Testis (tissue), 3 donors: Measurements from ENCODE around the gene CRISP3. TPM values are rescaled to one million over a fixed set of nuclear protein-coding genes. Genes with fewer than 3 reads are reported as not detected.

Experiments
- DNase-seq: peaks from one replicate; pipeline ENCODE4 v3.0.0-alpha.2; 2019
- H3K27ac ChIP-seq, 2 donors: fragments of 200-600 bp; sonication (generic); one replicate each; pipeline ENCODE4 v1.5.1; 2019
- H3K27me3 ChIP-seq: fragments of 200-600 bp; sonication (generic); one replicate; pipeline ENCODE4 v1.5.1; 2019
- H3K36me3 ChIP-seq: fragments of 200-600 bp; sonication (generic); one replicate; pipeline ENCODE4 v1.5.1; 2017; ENCODE audit warnings: low read depth; ENCODE audit errors: missing control alignments
- H3K4me1 ChIP-seq: fragments of 200-600 bp; sonication (generic); one replicate; pipeline ENCODE4 v1.5.1; 2019
- H3K4me3 ChIP-seq, 2 donors: fragments of 200-600 bp; sonication (generic); one replicate each; pipeline ENCODE4 v1.5.1; 2017 to 2019
- H3K9me3 ChIP-seq: fragments of 200-600 bp; sonication (generic); one replicate; pipeline ENCODE4 v1.5.1; 2017
- CTCF ChIP-seq, 3 experiments: fragments of 450-650 bp in 2 of 3; fragments of 200-600 bp in 1 of 3; sonication (generic) in 1 of 3; IDR thresholded peaks; one replicate each; pipeline ENCODE4 v1.5.1; 2016 to 2019; ENCODE audit warnings: antibody characterized with exemption in 3 of 3, mild to moderate bottlenecking in 2 of 3, moderate library complexity in 1 of 3
- POLR2A ChIP-seq: fragments of 450-650 bp; IDR thresholded peaks from one replicate; pipeline ENCODE4 v1.6.1; 2017; ENCODE audit warnings: antibody characterized with exemption, mild to moderate bottlenecking, moderate library complexity
- WGBS, 2 donors: methylation state at CpG; one replicate each; pipeline ENCODE4 v1.1.5; 2018; 5-methylcytosine and 5-hydroxymethylcytosine counted together
- intact Hi-C: fragments of 100-400 bp; cut with DNase I; formaldehyde crosslinking; loops from one replicate; pipeline ENCODE4 v1.15.1; 2023; ENCODE audit warnings: low total_unique reads
- polyA plus RNA-seq: library from polyadenylated mRNA; stranded (reverse); fragments of 350-450 nt; fragmentation: Illumina TruSeq; extraction: RNeasy Lipid Tissue Mini Kit (QIAGEN cat#74804); gene quantifications from one replicate; pipeline ENCODE4 v1.2.3, GENCODE V29; 2014; ENCODE audit warnings: low read depth, low replicate concordance; ENCODE audit not compliant: insufficient read depth
- total RNA-seq, 2 donors: library from RNA; depleted of rRNA; stranded (reverse); fragments of >200 nt; gene quantifications; one replicate each; pipeline ENCODE4 v1.2.3, GENCODE V29; 2016

Gene CRISP3
- total and polyA plus RNA-seq, 3 donors from 2014 or later: 0.12 TPM; not detected in 2

DNA sequence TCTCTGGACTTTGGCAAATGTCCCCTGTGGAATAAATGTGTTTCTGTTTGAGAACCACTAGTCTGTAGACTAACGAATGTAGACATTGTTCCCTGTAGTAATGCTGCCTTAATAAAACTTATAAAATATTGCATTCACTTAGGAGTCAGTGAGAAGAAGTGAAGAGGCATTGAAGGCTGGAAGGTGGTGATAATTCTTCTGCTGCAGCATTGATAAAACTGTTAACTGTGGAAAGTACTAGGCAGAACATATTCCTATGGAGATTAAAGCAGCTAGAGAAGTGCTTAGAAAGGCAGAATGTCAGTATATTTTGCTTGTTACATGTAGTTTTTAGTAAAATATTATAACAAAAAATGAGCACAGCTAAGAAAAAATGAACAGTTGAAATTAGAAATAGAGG is 38.1 kb upstream of the CRISP3 start:
- Histone ChIP-seq H3K27me3 (no peaks in the 10 kb centered on the region), H3K4me1 (no peaks in the 10 kb centered on the region), H3K4me3 (no peak overlapping the region), H3K9me3 (no peaks in the 10 kb centered on the region), H3K27ac (no peak overlapping the region), H3K36me3 (no peaks in the 10 kb centered on the region)
- 61 to 76% methylated on average over 1 of the region's 1 CpG for WGBS, 2 donors
- TF ChIP-seq CTCF (IDR thresholded peaks at IDR 0.05) (no peak), POLR2A (no peak)
- DNase-seq: no peak
- intact Hi-C loops: no loop called here

- WGBS, 2 donors: 35 to 41% methylated on average over 1 of the region's 1 CpG
- no peak for TF ChIP-seq POLR2A
- no peak for TF ChIP-seq CTCF (IDR thresholded peaks at IDR 0.05)
These were observed 32.3 kb upstream of the CRISP3 start for GRCh38 chr6:49776444-49776843.

GRCh38 chr6:49775043-49775442 is 30.9 kb upstream of the CRISP3 start:
- no peaks in the 10 kb centered on the region for H3K4me1 ChIP-seq
- H3K9me3 ChIP-seq: no peaks in the 10 kb centered on the region
- TF ChIP-seq POLR2A (no peak), CTCF (IDR thresholded peaks at IDR 0.05) (no peak)
- no peaks in the 10 kb centered on the region for H3K36me3 ChIP-seq
- no peaks in the 10 kb centered on the region for H3K27me3 ChIP-seq
- no peak overlapping the region for H3K27ac ChIP-seq
- DNase-seq: no peak
- intact Hi-C loops: no loop called here
- H3K4me3 ChIP-seq: no peak overlapping the region

More at GRCh38 chr6:49776444-49776843, 32.3 kb upstream of the CRISP3 start:
- DNase-seq: no peak
- H3K27me3 ChIP-seq: no peaks in the 10 kb centered on the region
- H3K36me3 ChIP-seq: no peaks in the 10 kb centered on the region
- no peak overlapping the region for H3K27ac ChIP-seq
- H3K9me3 ChIP-seq: no peaks in the 10 kb centered on the region
- intact Hi-C loops: no loop called here
- no peak overlapping the region for H3K4me3 ChIP-seq
- H3K4me1 ChIP-seq: no peaks in the 10 kb centered on the region

- Histone ChIP-seq H3K4me3 (no peak overlapping the region), H3K27me3 (no peaks in the 10 kb centered on the region), H3K9me3 (no peaks in the 10 kb centered on the region), H3K27ac (no peak overlapping the region), H3K36me3 (no peaks in the 10 kb centered on the region), H3K4me1 (no peaks in the 10 kb centered on the region)
- TF ChIP-seq POLR2A (no peak), CTCF (IDR thresholded peaks at IDR 0.05) (no peak)
- intact Hi-C loops: no loop called here
- no peak for DNase-seq
- 48 to 71% methylated on average over 5 of the region's 5 CpGs for WGBS, 2 donors
These were observed 28.1 kb upstream of the CRISP3 start for GRCh38 chr6:49772285-49772684.

GRCh38 chr6:49766762-49767161 is 22.6 kb upstream of the CRISP3 start:
- H3K4me1 ChIP-seq: peaks cover 3% of the 10 kb centered on the region
- H3K36me3 ChIP-seq: no peaks in the 10 kb centered on the region
- intact Hi-C loops: no loop called here
- no peaks in the 10 kb centered on the region for H3K27me3 ChIP-seq
- H3K4me3 ChIP-seq: no peak overlapping the region
- H3K27ac ChIP-seq: no peak overlapping the region
- 60 to 70% methylated on average over 2 of the region's 2 CpGs for WGBS, 2 donors
- H3K9me3 ChIP-seq: no peaks in the 10 kb centered on the region
- no peak for TF ChIP-seq CTCF (IDR thresholded peaks at IDR 0.05)
- no peak for TF ChIP-seq POLR2A
- no peak for DNase-seq
